Prostate gland (tissue), 2 donors: Measurements from ENCODE around the gene PPP2R5C.

Experiments used
- CTCF ChIP-seq, 4 experiments: fragments of 200-600 bp in 2 of 4; fragments of 450-650 bp in 2 of 4; sonication (generic) in 2 of 4; IDR thresholded peaks; 1 replicate in 3 of 4; 2 replicates in 1 of 4; pipeline ENCODE4 v1.5.1; 2016 to 2019; ENCODE audit warnings: antibody characterized with exemption in 4 of 4, mild to moderate bottlenecking in 2 of 4, moderate library complexity in 2 of 4
- POLR2A ChIP-seq: fragments of 450-650 bp; IDR thresholded peaks from one replicate; pipeline ENCODE4 v1.6.1; 2016; ENCODE audit warnings: antibody characterized with exemption, mild to moderate bottlenecking

- no peak for TF ChIP-seq CTCF (IDR thresholded peaks at IDR 0.05)
- TF ChIP-seq POLR2A: no peak
Measured at GRCh38 chr14:101767618-101768362, 6.3 kb downstream of the PPP2R5C start.
